ENCODE measurements around the gene SLC39A5.
"Not testable (repeated sequence)": the region's sequence is repeated elsewhere in the genome, so short reads cannot be mapped to it uniquely, and the experiment has no call there.

Gene SLC39A5, protein sequence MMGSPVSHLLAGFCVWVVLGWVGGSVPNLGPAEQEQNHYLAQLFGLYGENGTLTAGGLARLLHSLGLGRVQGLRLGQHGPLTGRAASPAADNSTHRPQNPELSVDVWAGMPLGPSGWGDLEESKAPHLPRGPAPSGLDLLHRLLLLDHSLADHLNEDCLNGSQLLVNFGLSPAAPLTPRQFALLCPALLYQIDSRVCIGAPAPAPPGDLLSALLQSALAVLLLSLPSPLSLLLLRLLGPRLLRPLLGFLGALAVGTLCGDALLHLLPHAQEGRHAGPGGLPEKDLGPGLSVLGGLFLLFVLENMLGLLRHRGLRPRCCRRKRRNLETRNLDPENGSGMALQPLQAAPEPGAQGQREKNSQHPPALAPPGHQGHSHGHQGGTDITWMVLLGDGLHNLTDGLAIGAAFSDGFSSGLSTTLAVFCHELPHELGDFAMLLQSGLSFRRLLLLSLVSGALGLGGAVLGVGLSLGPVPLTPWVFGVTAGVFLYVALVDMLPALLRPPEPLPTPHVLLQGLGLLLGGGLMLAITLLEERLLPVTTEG

GRCh38 chr12:56229916-56230431 is at the start of gene SLC39A5:
Gene SLC39A5 (plus strand): TSS chr12:56230051. CDS start chr12:56231275, 1,224 bp downstream.
- no peak for DNase-seq

DNA sequence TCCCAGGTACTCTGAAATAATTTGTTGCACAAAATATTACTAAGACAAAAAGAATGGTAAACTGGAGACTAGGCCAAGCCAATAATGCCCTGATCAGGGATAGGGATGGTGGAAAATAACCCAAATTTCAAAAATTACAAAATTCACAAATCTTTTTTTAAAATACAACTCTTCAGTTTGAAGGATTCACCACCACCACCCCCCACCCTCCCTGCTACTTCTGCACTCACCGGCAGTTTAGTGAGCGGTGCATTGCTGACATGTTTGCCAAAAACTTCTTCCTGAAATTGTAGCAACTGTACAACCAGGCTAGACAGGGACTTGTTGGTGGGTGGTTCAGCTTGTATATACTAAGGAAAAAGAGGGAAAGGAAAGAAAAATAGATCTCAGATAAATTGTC is 42.9 kb upstream of the SLC39A5 start:
- DNase-seq, result no peak

DNA sequence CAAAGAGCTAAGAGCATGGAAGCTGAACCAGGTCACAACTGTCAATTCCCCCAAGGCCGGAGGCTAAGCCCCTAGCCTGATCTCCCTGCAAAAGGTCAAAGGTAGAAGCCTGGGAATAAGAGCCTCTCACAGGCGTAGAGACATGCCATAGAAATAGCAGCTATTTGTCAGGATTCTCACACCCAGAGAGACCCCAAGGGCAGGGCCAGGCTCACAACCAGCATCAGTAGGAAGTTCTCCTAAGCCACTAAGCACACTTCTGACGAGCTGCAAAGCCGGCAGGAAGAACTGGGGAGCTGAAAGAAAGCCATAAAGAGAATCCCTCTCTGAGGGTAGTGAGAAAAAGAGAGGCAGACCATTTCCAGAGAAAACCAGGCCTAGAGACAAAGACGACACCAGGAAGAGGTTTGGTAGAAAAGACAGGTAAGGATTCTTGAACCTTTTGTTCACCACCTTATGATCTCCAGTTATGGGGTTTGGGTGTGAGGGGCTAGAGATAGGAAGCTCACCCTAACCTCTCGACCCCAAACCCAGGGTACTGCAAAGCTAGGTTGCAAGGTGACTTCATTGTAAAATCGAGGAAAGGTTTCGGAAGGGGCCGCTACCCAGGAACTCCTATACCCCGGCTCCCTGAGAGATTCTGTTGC is 41.6 kb upstream of the SLC39A5 start:
- no peak for DNase-seq

DNA sequence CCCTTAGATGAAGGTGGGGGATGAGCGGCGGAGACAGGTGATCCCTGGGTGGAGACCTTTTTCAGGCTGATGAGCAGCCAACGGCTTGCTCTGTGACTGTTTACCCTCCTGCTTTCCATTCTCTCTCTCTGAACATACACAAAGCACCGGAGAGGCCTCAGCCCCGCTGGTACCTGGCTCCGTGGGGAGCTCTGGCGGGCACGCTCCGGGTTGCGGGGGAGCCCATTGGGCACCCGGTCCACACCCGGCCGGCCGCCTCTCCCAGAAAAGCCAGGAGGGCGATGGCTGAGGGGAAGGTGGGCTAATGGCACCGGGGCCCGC is 41.1 kb upstream of the SLC39A5 start:
- DNase-seq, result no peak

DNA sequence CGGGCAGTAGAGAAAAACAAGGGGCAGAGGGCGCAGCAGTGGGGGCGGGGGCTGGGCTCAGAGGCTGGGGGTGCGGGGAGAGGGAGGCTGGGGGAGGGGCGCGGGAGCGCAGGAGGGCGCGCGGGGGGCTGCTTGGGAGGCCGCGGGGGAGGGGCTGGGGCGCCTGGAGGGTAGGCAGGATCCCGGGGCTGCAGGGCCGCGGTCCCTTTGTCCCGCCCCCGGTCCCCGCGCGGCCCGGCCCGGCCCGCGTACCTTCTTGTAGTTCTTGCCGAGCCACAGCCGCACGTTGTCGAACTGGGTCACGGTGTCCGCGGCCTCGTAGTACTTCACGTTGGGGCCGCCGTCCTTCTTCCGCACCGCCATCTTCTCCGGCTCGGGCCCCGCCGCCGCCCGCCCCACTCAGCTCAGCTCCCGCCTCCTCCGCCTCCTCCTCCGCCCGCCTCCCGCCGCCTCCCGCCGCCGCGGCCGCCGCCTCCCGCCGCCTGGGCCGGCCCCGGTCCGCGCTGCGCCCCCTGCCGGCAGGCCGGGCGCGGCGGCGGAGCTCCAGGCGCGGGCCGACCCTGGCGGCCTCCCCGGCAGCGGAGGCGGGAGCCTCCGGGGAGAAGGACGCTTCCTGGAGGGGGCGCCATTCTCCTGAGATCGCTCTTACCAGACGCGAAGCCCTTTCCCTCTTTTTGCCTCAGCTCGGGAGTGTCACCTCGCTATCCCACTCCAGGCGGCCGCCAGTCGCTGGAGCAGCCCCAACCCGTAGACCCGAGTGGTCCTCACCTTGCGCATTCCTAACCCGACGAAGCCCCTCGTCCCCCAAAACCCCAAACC is 40.5 kb upstream of the SLC39A5 start, which contains the start of gene SMARCC2:
SMARCC2 (minus strand) TSS at position 385 of the 819 bp plus-strand sequence; CDS start at position 363, 22 bp downstream.
- peak in 1 of 2 experiments; percentile 32 for DNase-seq

DNA sequence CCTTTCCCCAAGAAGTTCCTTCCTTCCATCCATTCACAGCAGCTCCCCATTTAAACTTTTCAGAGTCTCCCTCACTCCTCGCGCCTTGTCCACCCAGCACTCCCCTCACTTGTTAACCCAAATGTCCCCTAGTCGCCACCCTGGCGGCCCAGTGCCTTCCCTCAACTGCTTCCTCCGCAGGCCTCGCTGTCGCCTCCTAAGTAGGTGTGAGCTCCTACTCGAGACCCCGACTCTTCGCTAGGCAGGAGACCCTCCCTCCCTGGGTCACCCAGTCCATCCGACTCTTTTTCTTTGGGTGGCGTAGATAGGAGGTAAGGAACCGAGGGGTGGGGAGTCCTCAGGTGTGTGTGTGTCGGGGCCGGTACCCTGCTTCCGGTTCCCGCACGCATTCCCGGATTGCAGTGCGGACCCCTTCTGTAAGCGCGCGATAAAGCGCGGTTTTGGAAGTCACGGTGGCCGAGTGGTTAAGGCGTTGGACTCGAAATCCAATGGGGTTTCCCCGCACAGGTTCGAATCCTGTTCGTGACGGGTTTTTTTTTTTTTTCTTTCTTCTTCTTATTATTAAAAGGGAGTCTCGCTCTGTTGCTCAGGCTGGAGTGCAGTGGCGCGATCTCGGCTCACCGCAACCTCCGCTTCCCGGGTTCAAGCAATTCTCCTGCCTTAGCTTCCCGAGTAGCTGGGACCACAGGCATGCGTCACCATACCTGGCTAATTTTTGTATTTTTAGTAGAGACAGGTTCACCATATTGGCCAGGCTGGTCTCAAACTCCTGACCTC is 39.7 kb upstream of the SLC39A5 start:
- DNase-seq, result peak in 1 of 2 experiments; percentile 4

DNA sequence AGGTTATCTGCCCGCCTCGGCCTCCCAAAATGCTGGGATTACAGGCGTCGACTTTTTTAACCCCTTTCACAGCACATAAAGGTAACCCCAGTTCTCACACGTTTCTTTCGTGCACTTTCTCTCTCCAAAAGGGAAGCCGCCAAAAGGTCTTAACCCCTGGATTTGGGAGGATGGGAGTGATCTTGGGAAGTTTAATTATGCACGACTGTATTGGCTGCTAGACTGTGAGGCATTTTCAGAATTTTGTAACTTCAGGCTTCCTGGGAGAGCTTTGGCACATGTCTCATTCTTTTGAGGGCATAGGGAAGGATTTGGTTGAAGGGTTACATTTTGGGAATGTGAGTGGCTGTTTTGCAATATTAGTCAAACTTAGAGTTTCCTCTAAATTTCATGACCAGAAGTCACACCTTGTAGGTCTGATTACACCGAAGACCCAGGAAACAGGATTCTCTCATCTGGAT is 39.1 kb upstream of the SLC39A5 start:
- DNase-seq, result no peak

DNA sequence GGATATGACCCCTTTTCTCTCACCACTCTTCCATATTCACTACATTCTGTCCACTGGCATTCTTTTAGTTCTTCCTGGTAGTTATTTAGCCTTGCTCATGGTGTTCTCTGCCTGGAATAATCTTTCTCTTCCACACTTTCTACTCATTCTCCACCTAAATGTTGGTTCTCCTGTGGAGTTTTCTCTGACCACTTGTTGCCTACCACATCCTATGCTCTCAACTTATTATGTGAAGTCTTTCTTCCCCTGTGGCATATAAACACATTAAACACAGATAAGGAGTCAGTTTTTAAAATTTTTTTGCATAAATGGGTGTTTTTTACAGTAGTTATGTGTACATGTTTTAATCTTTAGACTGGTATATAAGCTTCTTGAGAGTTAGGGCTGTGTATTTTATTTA is 37.3 kb upstream of the SLC39A5 start:
- no peak for DNase-seq

- peak in 1 of 2 experiments; percentile 50 for DNase-seq
Measured at GRCh38 chr12:56193025-56193578, 36.7 kb upstream of the SLC39A5 start.

DNA sequence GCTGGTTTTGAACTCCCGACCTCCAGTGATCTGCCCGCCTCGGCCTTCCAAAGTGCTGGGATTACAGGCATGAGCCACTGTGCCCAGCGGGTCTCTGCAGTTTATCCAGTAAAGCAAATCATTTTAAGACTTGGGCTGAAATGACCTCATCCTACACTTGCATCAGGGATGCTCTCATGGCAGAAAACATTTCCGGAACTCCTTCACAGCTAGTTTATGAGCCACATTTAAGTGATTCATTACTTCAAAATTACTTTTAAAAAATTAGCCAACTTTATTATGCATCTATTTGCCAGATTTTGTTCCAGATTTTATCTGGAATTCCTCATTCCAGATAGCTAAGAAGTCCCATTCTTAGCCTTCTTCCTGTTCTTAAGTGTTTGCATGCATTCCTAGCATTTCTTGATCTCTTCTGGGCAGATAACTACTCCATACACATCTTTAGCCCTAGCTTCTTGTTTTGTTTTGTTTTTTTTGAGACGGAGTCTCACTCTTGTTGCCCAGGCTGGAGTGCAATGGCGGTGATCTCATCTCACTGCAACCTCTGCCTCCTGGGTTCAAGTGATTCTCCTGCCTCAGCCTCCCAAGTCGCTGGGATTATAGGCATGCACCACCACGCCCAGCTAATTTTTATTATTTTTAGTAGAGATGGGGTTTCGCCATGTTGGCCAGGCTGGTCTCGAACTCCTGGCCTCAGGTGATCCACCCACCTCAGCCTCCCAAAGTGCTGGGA is 32.9 kb upstream of the SLC39A5 start:
- not testable (repeated sequence) for DNase-seq

DNA sequence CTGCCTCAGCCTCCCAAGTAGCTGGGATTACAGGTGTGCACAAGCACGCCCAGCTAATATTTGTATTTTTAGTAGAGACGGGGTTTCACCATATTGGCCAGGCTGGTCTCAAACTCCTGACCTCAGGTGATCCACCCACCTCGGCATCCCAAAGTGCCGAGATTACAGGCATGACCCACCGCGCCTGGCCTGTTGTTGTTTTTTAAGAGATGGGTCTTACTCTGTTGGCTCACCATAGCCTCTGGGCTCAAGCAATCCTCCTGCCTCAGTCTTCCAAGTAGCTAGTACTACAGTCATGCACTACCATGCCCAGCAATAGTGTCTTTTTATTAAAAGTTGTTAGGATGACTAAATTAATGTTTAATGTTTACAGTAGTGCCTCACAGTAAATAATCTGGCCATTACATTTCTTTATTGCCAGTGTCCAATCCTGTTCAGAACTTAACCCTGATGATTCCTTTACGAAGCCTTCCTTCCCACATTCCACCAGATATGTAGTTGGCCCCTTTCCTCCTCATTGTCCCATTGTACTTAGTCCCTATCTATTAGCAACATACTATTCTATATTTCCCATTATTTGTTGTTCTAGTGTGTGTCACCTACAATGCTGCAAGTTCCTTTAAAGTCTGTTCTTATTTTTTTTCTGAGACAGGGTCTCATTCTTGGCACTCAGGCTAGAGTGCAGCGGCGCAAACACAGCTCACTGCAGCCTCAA is 31.8 kb upstream of the SLC39A5 start:
- no peak for DNase-seq

GRCh38 chr12:56198836-56199235 is 31.0 kb upstream of the SLC39A5 start:
- no peak for DNase-seq

- DNase-seq, result no peak
Measured at GRCh38 chr12:56202366-56202765, 27.5 kb upstream of the SLC39A5 start.

GRCh38 chr12:56202838-56203237 is 27.0 kb upstream of the SLC39A5 start:
- DNase-seq, result no peak

GRCh38 chr12:56204275-56204674 is 25.6 kb upstream of the SLC39A5 start:
- no peak for DNase-seq

- no peak for DNase-seq
Measured at GRCh38 chr12:56205445-56205844, 24.4 kb upstream of the SLC39A5 start.

DNA sequence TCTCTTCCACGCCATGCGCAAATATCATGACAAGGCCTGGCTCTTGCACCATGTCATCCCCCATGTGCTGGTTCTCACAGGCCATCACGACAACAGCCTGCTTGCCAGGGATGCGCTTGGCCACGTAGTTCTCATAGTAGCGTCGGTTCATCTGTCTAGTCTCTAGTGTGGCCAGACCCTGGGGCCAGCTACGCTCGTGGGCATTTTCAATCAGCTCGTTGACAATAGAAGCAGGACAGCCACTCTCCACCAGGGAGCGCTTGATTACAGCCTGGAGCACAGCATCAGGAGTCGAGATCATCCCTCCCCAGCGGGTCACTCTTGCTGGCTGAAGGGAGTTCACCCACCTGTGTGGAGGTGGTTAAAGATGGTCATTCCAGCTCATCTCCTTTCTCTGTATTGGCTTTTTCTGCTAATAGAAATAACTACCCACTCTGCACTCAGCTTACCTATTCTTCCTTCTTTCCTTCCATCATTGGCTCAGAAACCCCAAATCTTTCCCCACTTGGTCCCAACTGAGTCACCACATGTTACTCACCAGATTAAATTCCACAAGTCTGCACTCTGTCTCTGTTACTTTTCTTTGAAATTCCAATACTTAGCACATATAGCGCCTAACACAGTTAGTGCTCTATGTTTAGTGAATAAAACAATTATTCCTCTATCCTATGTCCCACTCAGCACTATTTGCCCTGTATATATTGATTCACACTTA is 23.2 kb upstream of the SLC39A5 start:
- no peak for DNase-seq

GRCh38 chr12:56208006-56208405 is 21.8 kb upstream of the SLC39A5 start:
- no peak for DNase-seq

DNA sequence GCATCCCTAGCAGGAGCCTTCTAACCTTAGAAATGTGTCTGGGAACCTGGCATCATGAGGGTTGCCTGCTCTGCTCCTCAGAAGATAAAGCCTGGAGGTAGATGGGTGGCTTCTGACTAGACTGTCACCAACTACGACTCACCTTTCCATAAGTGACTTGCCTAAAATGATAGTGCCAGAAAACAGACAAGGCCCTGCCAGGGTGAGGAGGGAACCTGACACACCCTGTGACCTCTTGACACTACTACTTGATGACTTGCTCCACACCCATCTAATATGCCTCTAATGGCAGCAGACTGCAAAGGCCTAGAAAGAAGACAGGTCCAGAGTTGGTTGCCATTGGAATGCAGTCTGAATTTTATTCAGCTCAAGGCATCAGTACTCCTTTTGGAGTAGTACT is 17.5 kb upstream of the SLC39A5 start:
- DNase-seq, result no peak

GRCh38 chr12:56213878-56214277 is 16.0 kb upstream of the SLC39A5 start:
- no peak for DNase-seq

Measured in cerebellar nuclear complex (tissue), 1 donor.